NCI-H748 (cell line): ENCODE measurements around the gene TAAR5.
"Not testable (repeated sequence)": the region's sequence is repeated elsewhere in the genome, so short reads cannot be mapped to it uniquely, and the experiment has no call there.

Experiments
- DNase-seq: peaks from one replicate; lab custom pipeline; 2025; ENCODE audit not compliant: unreplicated experiment; lab: John Stamatoyannopoulos, UW

Gene TAAR5

DNA sequence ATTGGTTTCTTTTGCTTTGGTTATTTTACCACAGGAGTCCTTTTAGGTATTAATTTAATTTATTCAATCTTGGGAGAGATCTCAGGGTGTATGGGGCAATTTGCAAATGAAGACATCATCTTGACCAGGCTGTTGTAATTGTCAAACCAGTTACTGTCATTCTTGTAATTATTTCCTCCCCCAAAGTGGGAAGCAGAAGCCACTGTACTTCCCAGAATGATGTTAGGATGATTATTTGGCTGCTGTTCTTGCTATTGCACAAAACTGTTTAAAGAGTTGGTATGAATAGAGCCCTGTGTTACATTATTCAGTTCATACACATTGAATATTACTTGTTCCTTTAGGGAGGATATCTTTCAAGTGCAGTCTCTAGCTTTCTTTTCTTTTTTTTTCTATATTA is 17.8 kb downstream of the TAAR5 start:
- no peak for DNase-seq

DNA sequence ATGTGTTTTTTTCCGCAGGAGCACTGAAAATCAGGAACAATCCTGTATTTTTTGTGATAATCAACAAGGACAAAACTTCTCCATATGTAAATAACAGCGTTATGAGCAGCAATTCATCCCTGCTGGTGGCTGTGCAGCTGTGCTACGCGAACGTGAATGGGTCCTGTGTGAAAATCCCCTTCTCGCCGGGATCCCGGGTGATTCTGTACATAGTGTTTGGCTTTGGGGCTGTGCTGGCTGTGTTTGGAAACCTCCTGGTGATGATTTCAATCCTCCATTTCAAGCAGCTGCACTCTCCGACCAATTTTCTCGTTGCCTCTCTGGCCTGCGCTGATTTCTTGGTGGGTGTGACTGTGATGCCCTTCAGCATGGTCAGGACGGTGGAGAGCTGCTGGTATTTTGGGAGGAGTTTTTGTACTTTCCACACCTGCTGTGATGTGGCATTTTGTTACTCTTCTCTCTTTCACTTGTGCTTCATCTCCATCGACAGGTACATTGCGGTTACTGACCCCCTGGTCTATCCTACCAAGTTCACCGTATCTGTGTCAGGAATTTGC is 19.2 kb downstream of the TAAR5 start, which contains the start of gene TAAR6:
Gene TAAR6, plus strand, starts transcription at position 102 of the 557 bp plus-strand sequence. Its CDS starts 0 bp downstream, at position 102.
- no peak for DNase-seq

DNA sequence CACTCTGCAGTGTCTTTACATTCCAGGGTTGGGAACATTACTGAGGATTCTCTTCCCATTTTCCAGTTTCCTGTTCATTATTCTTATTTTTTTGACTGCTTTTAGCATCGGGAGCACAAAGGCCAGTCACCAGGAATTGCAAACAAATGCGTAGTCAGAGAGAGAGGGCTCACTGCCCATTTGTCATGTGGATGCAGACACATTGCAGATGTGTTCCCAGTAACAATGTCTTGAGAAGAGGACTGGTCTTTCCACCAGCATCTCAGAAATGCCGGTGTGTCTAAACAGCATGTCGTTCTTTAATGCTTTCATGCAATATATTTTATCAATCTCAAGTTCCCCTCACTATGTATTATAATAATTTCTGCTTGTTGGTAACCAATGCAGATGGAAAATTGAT is 20.4 kb downstream of the TAAR5 start:
- no peak for DNase-seq

DNA sequence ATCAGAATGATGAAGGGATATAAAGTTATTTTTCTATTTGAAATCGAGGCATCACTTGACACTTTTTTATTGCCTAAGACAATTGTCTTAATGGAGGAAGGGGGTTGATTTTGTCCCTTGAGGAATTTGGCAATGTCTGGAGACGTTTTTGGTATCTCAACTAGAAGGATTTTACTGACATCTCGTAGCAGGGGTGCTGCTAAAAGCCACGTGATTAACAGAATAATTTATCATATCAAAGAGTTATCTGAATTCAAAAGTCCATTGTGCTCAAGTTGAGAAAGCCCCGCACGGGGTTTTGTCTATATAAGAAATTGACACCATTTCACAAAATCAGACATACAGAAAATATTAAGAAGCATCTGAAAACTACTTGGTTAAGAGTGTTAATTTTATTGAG is 20.9 kb downstream of the TAAR5 start:
- DNase-seq: no peak

DNA sequence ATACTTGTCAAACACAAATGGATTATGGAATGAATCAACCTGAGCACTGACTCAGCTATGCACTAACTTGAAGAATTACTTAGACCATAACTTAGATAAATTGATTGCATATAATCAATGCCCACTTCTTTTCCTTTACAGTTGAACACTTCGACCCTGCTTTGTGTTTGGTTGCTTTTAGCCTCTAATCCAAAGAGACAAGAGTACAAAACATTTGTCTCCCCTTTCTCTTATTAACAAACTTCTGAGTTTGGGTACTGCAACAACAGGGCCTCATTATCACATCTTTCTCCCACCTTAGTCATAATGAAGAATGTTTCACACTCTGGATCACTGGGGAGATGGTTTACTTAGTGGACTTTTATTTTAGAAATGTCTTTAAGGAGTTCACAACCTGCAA is 22.0 kb downstream of the TAAR5 start:
- no peak for DNase-seq

DNA sequence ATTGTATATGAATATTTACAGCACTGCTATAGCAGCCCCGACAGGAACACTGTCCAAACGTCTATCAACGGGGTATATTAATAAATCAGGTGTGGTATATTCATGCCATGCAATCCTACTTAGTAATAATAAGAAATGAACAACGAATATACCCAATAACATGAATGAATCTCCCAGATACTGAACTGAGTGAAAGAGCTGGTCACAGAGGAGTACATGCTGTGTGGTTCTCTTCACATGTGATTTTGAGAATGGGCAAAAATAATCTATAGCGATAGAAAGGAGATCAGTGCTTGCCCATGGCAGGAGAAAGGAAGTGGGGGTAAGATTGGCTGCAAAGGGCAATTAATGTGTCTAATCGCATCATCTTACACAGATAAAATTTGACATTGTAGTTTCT is 23.1 kb downstream of the TAAR5 start:
- DNase-seq: no peak

DNA sequence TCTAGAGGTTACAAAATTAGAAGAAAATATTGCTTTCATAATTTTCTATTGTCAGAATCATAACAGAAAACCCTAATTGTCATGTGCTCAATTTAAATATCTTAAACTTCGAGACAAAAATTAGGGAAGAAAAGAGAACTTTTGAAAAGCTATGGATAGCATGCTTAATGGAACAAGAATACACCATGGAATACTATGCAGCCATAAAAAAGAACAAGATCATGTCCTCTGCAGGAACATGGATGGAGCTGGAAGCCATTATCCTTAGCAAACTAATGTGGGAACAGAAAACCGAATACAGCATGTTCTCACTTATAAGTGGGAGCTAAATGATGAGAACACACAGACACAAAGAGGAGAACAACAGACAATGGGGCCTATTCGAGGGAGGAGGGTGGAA is 29.5 kb downstream of the TAAR5 start:
- not testable (repeated sequence) for DNase-seq

DNA sequence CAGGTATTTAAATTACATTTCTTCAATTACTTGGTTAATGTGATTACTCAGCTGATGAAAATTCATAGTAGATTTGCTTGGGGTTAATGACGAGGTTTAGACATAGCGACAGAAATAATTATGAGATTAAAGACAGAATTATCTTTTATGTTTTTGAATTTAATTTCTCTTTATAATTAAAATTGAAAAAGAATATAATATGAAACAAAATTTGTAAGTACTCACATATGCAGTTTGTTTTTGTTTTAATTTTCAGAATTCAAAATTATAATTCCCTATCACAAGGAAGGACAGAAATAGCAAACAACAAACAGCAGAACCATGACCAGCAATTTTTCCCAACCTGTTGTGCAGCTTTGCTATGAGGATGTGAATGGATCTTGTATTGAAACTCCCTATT is 37.2 kb downstream of the TAAR5 start, which contains the start of gene TAAR8:
Gene TAAR8, plus strand, starts transcription at position 301 of the 400 bp plus-strand sequence. Its CDS starts 21 bp downstream, at position 322.
- DNase-seq: no peak

DNA sequence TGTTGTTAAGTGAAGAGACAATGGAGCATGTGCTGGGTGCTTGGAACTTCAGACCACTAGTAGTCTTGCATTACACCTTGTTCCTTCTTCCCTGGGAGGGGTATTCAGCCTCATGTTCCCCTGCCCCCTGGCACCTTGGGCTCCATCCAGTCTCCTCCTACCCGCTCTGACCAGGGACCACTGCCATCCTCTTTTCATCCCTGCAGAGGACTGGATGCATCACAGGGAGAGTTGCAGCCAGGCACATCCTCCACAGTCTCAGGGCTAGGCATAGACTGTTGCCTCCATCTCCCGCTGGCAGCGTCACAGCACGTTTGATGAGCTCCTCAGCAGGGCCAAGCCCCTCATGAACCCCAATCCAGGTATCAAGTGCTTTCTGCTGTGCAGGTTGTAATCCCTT is 38.3 kb downstream of the TAAR5 start:
- no peak for DNase-seq

DNA sequence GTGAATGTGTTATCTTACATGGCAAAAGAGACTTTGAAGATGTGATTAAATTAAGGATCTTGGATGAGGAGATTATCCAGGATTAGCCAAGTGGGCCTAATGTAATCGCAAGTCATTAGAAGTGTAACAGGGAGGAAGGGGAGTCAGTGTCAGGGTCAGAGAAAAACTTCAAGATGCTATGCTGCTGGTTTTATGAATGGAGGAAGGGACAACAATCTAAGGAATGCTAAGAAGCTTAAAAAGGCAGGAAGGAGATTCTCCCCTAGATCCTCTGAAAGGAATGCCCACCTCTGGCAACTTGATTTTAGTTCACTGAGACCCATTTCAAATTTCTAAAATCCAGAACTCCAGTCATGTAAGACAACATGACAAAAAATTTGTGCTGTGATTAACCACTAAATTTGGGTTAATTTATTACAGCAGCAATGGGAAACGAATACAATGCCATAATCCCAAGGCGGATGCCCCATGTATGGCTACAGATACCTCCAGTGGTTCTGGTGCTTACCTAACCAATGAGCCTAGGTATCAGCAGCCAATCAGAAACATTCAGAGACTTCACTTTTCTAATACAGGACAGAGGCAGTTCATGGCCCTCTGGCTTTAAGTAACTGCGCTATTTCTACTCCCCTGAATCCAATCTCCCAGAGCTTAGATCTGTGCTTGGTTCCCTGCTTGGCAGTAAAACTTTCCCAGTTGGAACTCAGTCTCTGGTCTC is 40.6 kb downstream of the TAAR5 start:
- no peak for DNase-seq

DNA sequence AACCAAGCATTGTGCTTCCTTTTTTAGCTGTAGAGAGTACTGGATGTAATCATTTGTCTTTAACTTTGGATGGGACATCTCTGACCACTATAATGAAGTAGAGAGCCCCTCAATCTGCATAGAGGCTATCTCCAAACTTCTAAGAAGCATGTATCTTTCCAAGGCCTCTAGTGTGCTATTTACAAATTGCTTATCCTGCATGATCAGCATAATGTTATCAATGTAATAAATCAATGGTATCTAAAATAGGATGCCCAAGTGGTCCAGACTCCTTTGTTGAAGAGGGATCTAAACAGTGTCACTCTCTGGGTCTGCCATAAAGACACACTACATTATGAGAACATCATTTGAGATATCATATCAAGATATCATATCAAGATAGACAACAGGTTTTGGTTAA is 44.7 kb downstream of the TAAR5 start:
- no peak for DNase-seq
